H1 (cell line): ENCODE measurements around the gene HSD17B10. TPM values are rescaled to one million over a fixed set of nuclear protein-coding genes. Genes with fewer than 3 reads are reported as not detected.
A peak's percentile ranks its signal among the peaks of the same experiment; 100 is the strongest.

Source experiments
- CTCF ChIA-PET: fragments of 300-600 bp; sonication (Branson Sonifier 250); formaldehyde crosslinking; loops from one replicate; lab custom pipeline; 2021; ENCODE audit not compliant: partially characterized antibody; lab: Charles Lee
- POLR2A ChIA-PET: fragments of 300-600 bp; sonication (Branson Sonifier 250); formaldehyde crosslinking; loops from one replicate; lab custom pipeline; 2021; ENCODE audit warnings: inconsistent platforms; ENCODE audit not compliant: partially characterized antibody; lab: Charles Lee
- DNase-seq, 2 experiments: peaks; one replicate each; pipeline versions ENCODE4 v3.0.0 to v3.0.0-alpha.2; 2010 to 2022; ENCODE audit warnings: low spot score in 2 of 2, low read depth in 1 of 2, mixed read lengths in 1 of 2
- FAIRE-seq: peaks from 2 replicates; lab custom pipeline; 2011; peaks lifted over from hg19 to GRCh38; lab: Jason Lieb, UNC
- H2AFZ ChIP-seq: 2 replicates; pipeline ENCODE4 v1.8.1; 2012; ENCODE audit warnings: low read length, inconsistent platforms
- H2AK5ac ChIP-seq: 2 replicates; pipeline ENCODE4 v1.6.1; 2013; ENCODE audit warnings: low read depth, low read length
- H2BK120ac ChIP-seq: replicated peaks from 2 replicates; pipeline ENCODE3; 2013; ENCODE audit warnings: low read depth, low read length, inconsistent platforms
- H2BK12ac ChIP-seq: 2 replicates; pipeline ENCODE4 v1.6.1; 2013; ENCODE audit warnings: low read depth, low read length
- H2BK15ac ChIP-seq: 2 replicates; pipeline ENCODE4 v1.6.1; 2013; ENCODE audit warnings: low read length
- H2BK20ac ChIP-seq: 2 replicates; pipeline ENCODE4 v1.6.1; 2013; ENCODE audit warnings: low read length
- H2BK5ac ChIP-seq: 2 replicates; pipeline ENCODE4 v1.6.1; 2013; ENCODE audit warnings: low read depth, low read length
- H3K14ac ChIP-seq: 2 replicates; pipeline ENCODE4 v1.6.1; 2013; ENCODE audit warnings: inconsistent platforms; ENCODE audit not compliant: insufficient read length
- H3K18ac ChIP-seq: 2 replicates; pipeline ENCODE4 v1.6.1; 2013; ENCODE audit warnings: low read length; ENCODE audit errors: extremely low read depth
- H3K23ac ChIP-seq: 2 replicates; pipeline ENCODE4 v1.6.1; 2013; ENCODE audit warnings: inconsistent platforms; ENCODE audit not compliant: insufficient read length
- H3K23me2 ChIP-seq: 2 replicates; pipeline ENCODE4 v1.6.1; 2013; ENCODE audit warnings: low read depth, low read length
- H3K27ac ChIP-seq: 2 replicates; pipeline ENCODE4 v1.6.1; 2011; ENCODE audit warnings: low read depth, low read length, inconsistent platforms
- H3K27me3 ChIP-seq, 4 experiments: replicated peaks in 1 of 4; 1 replicate in 1 of 4; 2 replicates in 3 of 4; pipeline versions ENCODE4 v1.6.1 to v1.8.1; 2011 to 2013; ENCODE audit warnings: low read length in 3 of 4, mild to moderate bottlenecking in 3 of 4, inconsistent platforms in 2 of 4, mixed read lengths in 2 of 4, moderate library complexity in 1 of 4; ENCODE audit not compliant: control insufficient read depth in 3 of 4, insufficient read depth in 3 of 4; ENCODE audit errors: extremely low read depth in 1 of 4
- H3K36me3 ChIP-seq, 4 experiments: 2 replicates each; pipeline versions ENCODE4 v1.6.1 to v1.8.1; 2011 to 2013; ENCODE audit warnings: mild to moderate bottlenecking in 4 of 4, low read length in 3 of 4, moderate library complexity in 2 of 4, control low read depth in 1 of 4, inconsistent platforms in 1 of 4; ENCODE audit not compliant: insufficient read depth in 4 of 4, control insufficient read depth in 2 of 4
- H3K4ac ChIP-seq: replicated peaks from 2 replicates; pipeline ENCODE3; 2013; ENCODE audit warnings: low read length, low read depth, mixed read lengths, inconsistent platforms; ENCODE audit not compliant: insufficient read length
- H3K4me1 ChIP-seq, 4 experiments: replicated peaks in 1 of 4; 1 replicate in 1 of 4; 2 replicates in 3 of 4; pipeline versions ENCODE4 v1.6.1 to v1.8.1; 2011 to 2013; ENCODE audit warnings: low read length in 3 of 4, inconsistent platforms in 2 of 4, mixed read lengths in 1 of 4; ENCODE audit not compliant: insufficient read depth in 4 of 4, control insufficient read depth in 3 of 4
- H3K4me2 ChIP-seq, 2 experiments: 2 replicates each; pipeline versions ENCODE4 v1.6.1 to v1.8.1; 2011 to 2013; ENCODE audit warnings: low read depth in 2 of 2, low read length in 2 of 2, control low read depth in 1 of 2, inconsistent platforms in 1 of 2, mild to moderate bottlenecking in 1 of 2; ENCODE audit not compliant: insufficient read depth in 1 of 2
- H3K4me3 ChIP-seq, 4 experiments: fragments of 200-600, 300-600 bp in 1 of 4; sonication (generic), shearing (Covaris generic), sonication (Bioruptor Twin) in 1 of 4; 2 replicates each; pipeline versions ENCODE4 v1.5.1 to v1.8.1; 2011 to 2016; ENCODE audit warnings: low read length in 4 of 4, low read depth in 3 of 4, control low read depth in 2 of 4, inconsistent platforms in 2 of 4, mild to moderate bottlenecking in 2 of 4, mixed read lengths in 1 of 4, moderate library complexity in 1 of 4; ENCODE audit not compliant: insufficient read depth in 2 of 4; ENCODE audit errors: extremely low read depth in 1 of 4
- H3K56ac ChIP-seq: replicated peaks from 2 replicates; pipeline ENCODE3; 2013; ENCODE audit warnings: low read depth, mild to moderate bottlenecking, mixed read lengths, low read length, inconsistent platforms; ENCODE audit not compliant: insufficient read length
- H3K79me1 ChIP-seq: 2 replicates; pipeline ENCODE4 v1.6.1; 2013; ENCODE audit warnings: low read depth, low read length, control low read depth
- H3K79me2 ChIP-seq, 2 experiments: 2 replicates each; pipeline versions ENCODE4 v1.6.1 to v1.8.1; 2012 to 2013; ENCODE audit warnings: low read length in 2 of 2, mild to moderate bottlenecking in 2 of 2, inconsistent platforms in 1 of 2; ENCODE audit not compliant: insufficient read depth in 2 of 2, control insufficient read depth in 1 of 2
- H3K9ac ChIP-seq, 4 experiments: replicated peaks in 1 of 4; 1 replicate in 1 of 4; 2 replicates in 3 of 4; pipeline versions ENCODE4 v1.6.1 to v1.8.1; 2011 to 2013; ENCODE audit warnings: low read depth in 3 of 4, low read length in 3 of 4, control low read depth in 2 of 4, mild to moderate bottlenecking in 2 of 4, moderate library complexity in 2 of 4, inconsistent platforms in 1 of 4; ENCODE audit errors: extremely low read depth in 1 of 4
- H3K9me3 ChIP-seq, 2 experiments: 2 replicates each; pipeline versions ENCODE4 v1.6.1 to v1.8.1; 2012 to 2013; ENCODE audit warnings: mild to moderate bottlenecking in 2 of 2, moderate library complexity in 2 of 2, control low read depth in 1 of 2, inconsistent platforms in 1 of 2, low read depth in 1 of 2, low read length in 1 of 2, mixed read lengths in 1 of 2; ENCODE audit not compliant: insufficient read depth in 2 of 2
- H4K20me1 ChIP-seq, 2 experiments: replicated peaks in 1 of 2; 2 replicates each; pipeline versions ENCODE3 to v1.8.1; 2011 to 2013; ENCODE audit warnings: inconsistent platforms in 2 of 2, low read length in 2 of 2, mild to moderate bottlenecking in 1 of 2; ENCODE audit not compliant: insufficient read depth in 2 of 2, control insufficient read depth in 1 of 2
- H4K5ac ChIP-seq: 2 replicates; pipeline ENCODE4 v1.6.1; 2013; ENCODE audit warnings: low read length, low read depth, mixed read lengths, inconsistent platforms; ENCODE audit not compliant: insufficient read length
- H4K8ac ChIP-seq: 2 replicates; pipeline ENCODE4 v1.8.0; 2013; ENCODE audit warnings: mild to moderate bottlenecking, moderate library complexity, low read length, inconsistent platforms; ENCODE audit not compliant: insufficient read depth; ENCODE audit errors: extremely low read depth
- H4K91ac ChIP-seq: replicated peaks from 2 replicates; pipeline ENCODE3; 2013; ENCODE audit warnings: low read length, mixed read lengths, inconsistent platforms; ENCODE audit not compliant: insufficient read length
- CTCF ChIP-seq, 3 experiments: IDR thresholded peaks; 1 replicate in 2 of 3; 2 replicates in 1 of 3; pipeline versions ENCODE4 v1.5.1 to v1.6.1; 2011; ENCODE audit warnings: low read length in 3 of 3, mild to moderate bottlenecking in 3 of 3, inconsistent platforms in 2 of 3, low read depth in 1 of 3, moderate library complexity in 1 of 3; ENCODE audit not compliant: insufficient read depth in 1 of 3; ENCODE audit errors: control extremely low read depth in 1 of 3
- EGR1 ChIP-seq: IDR thresholded peaks from 2 replicates; pipeline ENCODE4 v1.6.1; 2011; ENCODE audit warnings: low read depth, low read length, borderline replicate concordance
- RAD21 ChIP-seq, 2 experiments: IDR thresholded peaks in 1 of 2; conservative IDR thresholded peaks in 1 of 2; 2 replicates each; pipeline ENCODE4 v1.6.1; 2011; ENCODE audit warnings: low read depth in 2 of 2, low read length in 2 of 2, improper control_type of control experiment in 1 of 2, inconsistent platforms in 1 of 2, mild to moderate bottlenecking in 1 of 2, moderate library complexity in 1 of 2
- SIN3A ChIP-seq, 2 experiments: IDR thresholded peaks in 1 of 2; conservative IDR thresholded peaks in 1 of 2; 2 replicates each; pipeline ENCODE4 v1.6.1; 2011 to 2012; ENCODE audit warnings: low read length in 2 of 2, improper control_type of control experiment in 1 of 2, low read depth in 1 of 2, mild to moderate bottlenecking in 1 of 2
- WGBS, 2 experiments: shearing (Covaris generic) in 1 of 2; methylation state at CpG; one replicate each; pipeline versions ENCODE4 v1.1.6 to v1.1.7; 2013 to 2015; ENCODE audit warnings: low lambda C conversion rate in 2 of 2, mixed read lengths in 2 of 2, inconsistent platforms in 1 of 2, low coverage in 1 of 2, missing lambda C conversion rate in 1 of 2; ENCODE audit not compliant: insufficient replicate concordance in 2 of 2, insufficient coverage in 1 of 2, insufficient read length in 1 of 2; ENCODE audit errors: extremely low coverage in 1 of 2, missing lambda C conversion rate in 1 of 2; 5-methylcytosine and 5-hydroxymethylcytosine counted together
- polyA plus RNA-seq, 7 experiments: library from polyadenylated mRNA; depleted of rRNA in 3 of 7; stranded (reverse) in 5 of 7; unstranded in 2 of 7; fragments of >200 nt in 5 of 7; fragments of 200-250 nt in 2 of 7; gene quantifications; 1 replicate in 5 of 7; 2 replicates in 1 of 7; 4 replicates in 1 of 7; pipeline versions ENCODE4 v1.2.1 to v1.2.3, GENCODE V29; 2011 to 2013; ENCODE audit warnings: missing spikeins in 2 of 7, mixed read lengths in 2 of 7
- total RNA-seq: library from RNA; stranded (reverse); fragmentation: NEBNext Ultra II Directional; extraction: Animal tissue kit (Norgen Biotek cat#: 25700); gene quantifications from 2 replicates; pipeline ENCODE4 v1.2.1, GENCODE V29; 2021

HSD17B10 gene
- total and polyA plus RNA-seq, 2 of the 8 experiments (the other 6 are each of a cell fraction or from before 2014, with no cell fraction given): 114 to 236 TPM

GRCh38 chrX:53435997-53436396 lies 1.8 kb upstream of the HSD17B10 start:
- H3K27me3 ChIP-seq: peaks cover 0 to 10% (median 6%) of the 10 kb centered on the region in 4 experiments; a peak in 4 of 7 replicates
- H3K18ac ChIP-seq: no peak overlapping the region
- H2BK120ac ChIP-seq: no peak overlapping the region
- H3K9me3 ChIP-seq: no peaks in the 10 kb centered on the region
- no peak overlapping the region for H2AK5ac ChIP-seq
- no peak overlapping the region for H3K9ac ChIP-seq
- no peak overlapping the region for H3K14ac ChIP-seq
- no peak overlapping the region for H2BK5ac ChIP-seq
- no peak overlapping the region for H3K4me2 ChIP-seq
- whole genome bisulfite sequencing, 2 experiments: 37% methylated on average over 4 of the region's 4 CpGs; no CpG with 5 or more reads in 1 of the 2 experiments
- no peak overlapping the region for H2BK15ac ChIP-seq
- no peak overlapping the region for H4K91ac ChIP-seq
- DNase-seq (peak in 1 of 2 experiments; percentile 53), FAIRE-seq (peak; percentile 90)
- ChIA-PET POLR2A (interaction anchor here (5.8 kb wide), 1 partner anchor 13 kb away, joined by 33 read pairs; the partner anchor contains the start of genes RIBC1 and SMC1A), CTCF (interaction anchor here (1.0 to 2.9 kb wide), 13 partner anchors 10 to 142 kb away, joined by 3 to 16 read pairs (median 4); no protein-coding TSS in a partner anchor)
- no peak overlapping the region for H2BK12ac ChIP-seq
- H3K23me2 ChIP-seq: peaks cover 8% of the 10 kb centered on the region; the same call in 1 of the 2 replicates
- no peak overlapping the region for H3K56ac ChIP-seq
- no peak overlapping the region for H3K23ac ChIP-seq
- H3K4ac ChIP-seq: no peak overlapping the region
- peaks cover 0 to 10% (median 8%) of the 10 kb centered on the region in 4 experiments; a peak in 5 of 8 replicates for H3K36me3 ChIP-seq
- no peak overlapping the region for H4K8ac ChIP-seq
- no peaks in the 10 kb centered on the region for H4K20me1 ChIP-seq
- no peak overlapping the region for H2BK20ac ChIP-seq
- no peak overlapping the region for H2AFZ ChIP-seq
- TF ChIP-seq SIN3A (conservative IDR thresholded peaks at IDR 0.05 in 1 of 2, IDR thresholded peaks at IDR 0.05 in 1 of 2; ENCODE audit: low read depth in 1 of 2, low read length in 2 of 2) (no peak), EGR1 (no peak), CTCF (IDR thresholded peaks at IDR 0.05; ENCODE audit: control extremely low read depth in 1 of 3, insufficient read depth in 1 of 3, low read depth in 1 of 3, low read length in 3 of 3) (peak; percentile 72 to 76 (median 75)), RAD21 (IDR thresholded peaks at IDR 0.05 in 1 of 2, conservative IDR thresholded peaks at IDR 0.05 in 1 of 2; ENCODE audit: low read depth in 2 of 2, low read length in 2 of 2) (peak; percentile 55 to 63)
- H3K79me2 ChIP-seq: no peaks in the 10 kb centered on the region
- H3K27ac ChIP-seq: no peak overlapping the region
- H3K79me1 ChIP-seq: no peaks in the 10 kb centered on the region
- no peak overlapping the region for H4K5ac ChIP-seq
- no peak overlapping the region for H3K4me3 ChIP-seq
- peaks cover 0 to 7% (median 1%) of the 10 kb centered on the region in 4 experiments; a peak in 3 of 7 replicates for H3K4me1 ChIP-seq
